ENCODE measurements around the gene NAV3. TPM values are rescaled to one million over a fixed set of nuclear protein-coding genes. Genes with fewer than 3 reads are reported as not detected.

Gene NAV3
- total RNA-seq, 2 experiments from 2014 or later: not detected

DNA sequence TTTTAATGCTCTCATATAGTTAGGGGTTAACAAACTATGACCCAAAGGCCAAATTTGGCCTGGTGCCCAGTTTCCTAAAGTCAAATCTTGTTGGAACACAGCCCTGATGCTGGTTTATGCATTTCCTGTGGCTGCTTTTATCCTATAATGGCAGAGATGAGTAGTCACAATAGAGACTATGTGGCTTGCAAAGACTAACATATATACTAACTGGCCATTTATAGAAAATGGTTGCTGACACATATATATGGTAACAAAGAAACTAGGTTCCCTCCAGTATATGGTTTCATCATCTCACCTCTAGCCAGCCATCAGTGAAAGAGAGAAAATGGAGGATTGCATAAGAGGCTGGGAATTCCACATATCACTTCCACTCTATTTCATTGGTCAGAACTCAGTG, 10.8 kb downstream of the NAV3 start:
- ChIA-PET CTCF (no interaction called here), POLR2A (no interaction called here)
- TF ChIP-seq, protein P1, sequence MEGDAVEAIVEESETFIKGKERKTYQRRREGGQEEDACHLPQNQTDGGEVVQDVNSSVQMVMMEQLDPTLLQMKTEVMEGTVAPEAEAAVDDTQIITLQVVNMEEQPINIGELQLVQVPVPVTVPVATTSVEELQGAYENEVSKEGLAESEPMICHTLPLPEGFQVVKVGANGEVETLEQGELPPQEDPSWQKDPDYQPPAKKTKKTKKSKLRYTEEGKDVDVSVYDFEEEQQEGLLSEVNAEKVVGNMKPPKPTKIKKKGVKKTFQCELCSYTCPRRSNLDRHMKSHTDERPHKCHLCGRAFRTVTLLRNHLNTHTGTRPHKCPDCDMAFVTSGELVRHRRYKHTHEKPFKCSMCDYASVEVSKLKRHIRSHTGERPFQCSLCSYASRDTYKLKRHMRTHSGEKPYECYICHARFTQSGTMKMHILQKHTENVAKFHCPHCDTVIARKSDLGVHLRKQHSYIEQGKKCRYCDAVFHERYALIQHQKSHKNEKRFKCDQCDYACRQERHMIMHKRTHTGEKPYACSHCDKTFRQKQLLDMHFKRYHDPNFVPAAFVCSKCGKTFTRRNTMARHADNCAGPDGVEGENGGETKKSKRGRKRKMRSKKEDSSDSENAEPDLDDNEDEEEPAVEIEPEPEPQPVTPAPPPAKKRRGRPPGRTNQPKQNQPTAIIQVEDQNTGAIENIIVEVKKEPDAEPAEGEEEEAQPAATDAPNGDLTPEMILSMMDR (IDR thresholded peaks at IDR 0.05): no peak
- Mint-ChIP-seq H3K9me3 (peaks cover 2% of the 10 kb centered on the region), H3K27ac (no peak overlapping the region), H3K4me3 (no peak overlapping the region), H3K36me3 (ENCODE audit: low read depth) (no peaks in the 10 kb centered on the region), H3K4me1 (ENCODE audit: low read depth) (no peaks in the 10 kb centered on the region), H3K27me3 (no peaks in the 10 kb centered on the region)
- DNase-seq (no peak), ATAC-seq (no peak)
- intact Hi-C loops (cut with micrococcal nuclease): no loop called here

DNA sequence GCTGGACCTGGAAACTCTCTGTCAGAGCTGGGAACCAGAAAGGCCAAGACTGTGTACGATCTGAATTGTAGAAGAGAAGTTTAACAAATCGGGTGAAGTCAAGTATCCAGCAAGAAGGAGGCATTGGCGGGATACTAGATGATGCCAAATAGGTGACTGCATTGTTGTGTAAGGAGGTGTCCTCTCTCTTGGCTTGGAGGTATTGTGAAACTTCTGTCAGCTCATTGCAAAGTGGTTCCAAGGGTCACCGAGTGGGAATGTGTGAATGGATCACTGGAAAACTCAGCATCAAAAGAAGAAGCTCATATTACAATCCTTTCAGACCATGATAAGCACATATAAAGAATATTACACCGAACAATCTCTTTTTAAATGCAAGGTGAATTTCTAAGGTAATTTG, 11.7 kb downstream of the NAV3 start:
- Mint-ChIP-seq H3K4me1 (ENCODE audit: low read depth) (no peaks in the 10 kb centered on the region), H3K27me3 (no peaks in the 10 kb centered on the region), H3K36me3 (ENCODE audit: low read depth) (no peaks in the 10 kb centered on the region), H3K27ac (no peak overlapping the region), H3K9me3 (peaks cover 2% of the 10 kb centered on the region), H3K4me3 (no peak overlapping the region)
- TF ChIP-seq, protein P1 (IDR thresholded peaks at IDR 0.05): no peak
- CTCF ChIA-PET: no interaction called here
- POLR2A ChIA-PET: no interaction called here
- DNase-seq (no peak), ATAC-seq (no peak)
- intact Hi-C loops (cut with micrococcal nuclease): no loop called here

DNA sequence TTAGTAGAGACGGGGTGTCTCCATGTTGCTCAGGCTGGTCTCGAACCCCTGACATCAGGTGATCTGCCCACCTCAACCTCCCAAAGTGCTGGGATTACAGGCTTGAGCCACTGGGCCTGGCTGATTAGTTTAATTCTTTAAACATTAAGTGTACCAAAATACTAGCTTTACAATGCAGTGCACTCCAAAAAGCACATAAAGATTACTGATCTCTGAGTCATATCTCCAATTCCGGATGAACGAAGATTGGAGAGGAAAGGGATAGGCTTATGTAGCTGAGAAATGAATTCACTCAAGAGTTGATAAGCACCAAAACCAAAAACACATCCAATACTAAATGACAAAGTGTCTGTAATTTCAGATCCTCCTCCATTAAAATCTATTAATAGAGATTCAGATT, 15.1 kb downstream of the NAV3 start:
- H3K27ac Mint-ChIP-seq: no peak overlapping the region
- DNase-seq: no peak
- intact Hi-C loops (cut with micrococcal nuclease): no loop called here
- no peak for ATAC-seq
- TF ChIP-seq, protein P1 (IDR thresholded peaks at IDR 0.05): no peak
- H3K36me3 Mint-ChIP-seq (ENCODE audit: low read depth): no peaks in the 10 kb centered on the region
- no peak overlapping the region for H3K4me3 Mint-ChIP-seq
- CTCF ChIA-PET: no interaction called here
- POLR2A ChIA-PET: no interaction called here
- peaks cover 2% of the 10 kb centered on the region for H3K9me3 Mint-ChIP-seq
- no peaks in the 10 kb centered on the region for H3K4me1 Mint-ChIP-seq (ENCODE audit: low read depth)
- H3K27me3 Mint-ChIP-seq: no peaks in the 10 kb centered on the region

- Mint-ChIP-seq H3K27ac (no peak overlapping the region), H3K4me1 (ENCODE audit: low read depth) (no peaks in the 10 kb centered on the region), H3K27me3 (no peaks in the 10 kb centered on the region), H3K4me3 (no peak overlapping the region), H3K9me3 (peaks cover 2% of the 10 kb centered on the region), H3K36me3 (ENCODE audit: low read depth) (no peaks in the 10 kb centered on the region)
- DNase-seq (no peak), ATAC-seq (no peak)
- TF ChIP-seq, protein P1 (IDR thresholded peaks at IDR 0.05): no peak
- CTCF ChIA-PET: no interaction called here
- intact Hi-C loops (cut with micrococcal nuclease): no loop called here
- POLR2A ChIA-PET: no interaction called here
These were observed 16.4 kb downstream of the NAV3 start for GRCh38 chr12:77847060-77847541.

- ChIA-PET POLR2A (no interaction called here), CTCF (no interaction called here)
- Mint-ChIP-seq H3K27me3 (no peaks in the 10 kb centered on the region), H3K9me3 (peaks cover 3% of the 10 kb centered on the region), H3K4me1 (ENCODE audit: low read depth) (no peaks in the 10 kb centered on the region), H3K4me3 (no peak overlapping the region), H3K36me3 (ENCODE audit: low read depth) (no peaks in the 10 kb centered on the region), H3K27ac (no peak overlapping the region)
- no peak for DNase-seq
- no peak for ATAC-seq
- TF ChIP-seq, protein P1 (IDR thresholded peaks at IDR 0.05): no peak
- intact Hi-C loops (cut with micrococcal nuclease): no loop called here
These were observed 17.2 kb downstream of the NAV3 start for GRCh38 chr12:77847680-77848431.

All from activated CD8-positive, alpha-beta T cell treated with anti-CD3 and anti-CD28 coated beads for 36 hours (primary cell).